NCI-H524 treated with DMSO at 0.1 percent for 48 hours (cell line): ENCODE results near the gene HOTAIR.

ENCODE experiments used
- DNase-seq: peaks from one replicate; lab custom pipeline; 2025; lab: John Stamatoyannopoulos, UW

HOTAIR gene

GRCh38 chr12:53944907-53945847 is 29.6 kb downstream of the HOTAIR start:
- DNase-seq: no peak

- DNase-seq: no peak
These were observed 30.5 kb downstream of the HOTAIR start for GRCh38 chr12:53944209-53944608.

- no peak for DNase-seq
These were observed 32.2 kb downstream of the HOTAIR start for GRCh38 chr12:53942467-53942997.

GRCh38 chr12:53941750-53942149 is 33.0 kb downstream of the HOTAIR start:
- no peak for DNase-seq

GRCh38 chr12:53941187-53941586 is 33.6 kb downstream of the HOTAIR start:
- no peak for DNase-seq

- DNase-seq: no peak
These were observed 34.2 kb downstream of the HOTAIR start for GRCh38 chr12:53940443-53941014.

GRCh38 chr12:53939141-53940108 is 35.3 kb downstream of the HOTAIR start:
- DNase-seq: no peak

GRCh38 chr12:53938326-53939140 is 36.2 kb downstream of the HOTAIR start, which contains the start of gene HOXC13:
Gene HOXC13 (plus strand): TSS chr12:53938831. CDS start chr12:53938907, 76 bp downstream.
- peak; percentile 93 for DNase-seq

GRCh38 chr12:53937596-53938325 is 37.0 kb downstream of the HOTAIR start:
- DNase-seq: no peak

- no peak for DNase-seq
These were observed 37.7 kb downstream of the HOTAIR start for GRCh38 chr12:53937099-53937498.

GRCh38 chr12:53935383-53936341 is 39.1 kb downstream of the HOTAIR start:
- DNase-seq: no peak

GRCh38 chr12:53932915-53933314 is 41.8 kb downstream of the HOTAIR start:
- DNase-seq: no peak

- DNase-seq: no peak
These were observed 42.7 kb downstream of the HOTAIR start for GRCh38 chr12:53931844-53932581.

GRCh38 chr12:53930591-53931255 is 44.0 kb downstream of the HOTAIR start:
- no peak for DNase-seq

GRCh38 chr12:53929527-53929926 is 45.2 kb downstream of the HOTAIR start:
- no peak for DNase-seq

GRCh38 chr12:53928054-53928835 is 46.5 kb downstream of the HOTAIR start:
- no peak for DNase-seq
